ENCODE results near the gene PRC1. TPM values are rescaled to one million over a fixed set of nuclear protein-coding genes. Genes with fewer than 3 reads are reported as not detected.
A peak's percentile ranks its signal among the peaks of the same experiment; 100 is the strongest.

Gene PRC1
- total and polyA plus RNA-seq, 2 of the 13 experiments (the other 11 are each of a cell fraction or from before 2014, with no cell fraction given) = 137 to 162 TPM

DNA sequence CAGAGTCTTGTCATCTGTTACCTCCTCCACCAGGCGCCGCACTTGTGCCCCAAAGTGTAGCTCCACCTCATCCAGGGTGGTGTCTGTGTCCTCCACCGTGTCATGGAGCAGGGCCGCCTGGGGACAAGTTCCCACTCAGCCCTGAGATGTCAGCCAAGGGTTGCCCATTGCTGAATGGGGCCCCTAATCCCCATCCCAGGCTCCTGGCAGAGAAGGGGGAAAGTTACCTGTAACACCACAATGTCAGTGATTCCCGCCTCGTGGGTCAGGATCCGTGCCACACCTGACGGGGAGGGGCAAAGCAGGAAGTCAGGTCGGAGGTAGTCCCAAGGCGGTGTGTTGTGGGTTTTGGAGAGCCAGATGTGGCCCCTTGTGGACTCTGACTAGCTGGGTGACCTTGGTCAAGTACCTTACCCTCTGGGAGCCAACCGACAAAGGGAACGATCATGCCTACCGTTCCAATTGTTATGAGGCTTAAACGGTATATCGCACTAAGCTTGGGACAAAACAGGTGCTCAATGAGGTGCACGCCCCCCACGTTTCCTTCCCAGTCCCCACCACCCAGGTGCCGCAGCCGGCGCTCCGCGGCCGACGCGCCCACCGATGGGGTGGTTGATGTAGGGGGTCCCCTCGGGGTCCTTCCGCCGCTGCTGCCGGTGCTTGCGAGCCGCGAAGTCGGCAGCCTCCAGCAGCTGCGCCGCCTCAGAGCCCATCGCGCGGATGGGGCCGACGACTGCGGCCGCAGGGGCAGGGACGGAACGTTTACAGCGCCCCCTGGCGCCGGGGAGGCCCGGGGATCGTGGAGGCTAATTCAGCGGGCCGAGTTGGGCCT lies 62.3 kb downstream of the PRC1 start, which contains the start of gene HDDC3 (continued):
- TF ChIP-seq SNAI1 (CRISPR knock-in tag; IDR thresholded peaks at IDR 0.05; ENCODE audit: borderline replicate concordance) (peak; percentile 92; the same call in 1 of the 2 replicates), KLF9 (CRISPR knock-in tag; IDR thresholded peaks at IDR 0.05; ENCODE audit: low read depth) (0 out of 2 replicates have a peak, but pooled peaks have one; percentile 44), PRMT3 (CRISPR knock-in tag; IDR thresholded peaks at IDR 0.05; ENCODE audit: borderline replicate concordance, low read depth) (no peak), ZNF766 (CRISPR knock-in tag; IDR thresholded peaks at IDR 0.05; ENCODE audit: borderline replicate concordance) (peak; percentile 18; the same call in 1 of the 2 replicates), GPN1 (CRISPR knock-in tag; IDR thresholded peaks at IDR 0.05; ENCODE audit: borderline replicate concordance) (no peak), ZFYVE20 (CRISPR knock-in tag; IDR thresholded peaks at IDR 0.05; ENCODE audit: borderline replicate concordance, low read depth) (no peak), HMG20A (CRISPR knock-in tag; IDR thresholded peaks at IDR 0.05; ENCODE audit: borderline replicate concordance) (no peak), ZFP62 (CRISPR knock-in tag; IDR thresholded peaks at IDR 0.05) (no peak), RAD21 (CRISPR knock-in tag; IDR thresholded peaks at IDR 0.05) (peak; percentile 52; the same call in 1 of the 2 replicates), SPEN (CRISPR knock-in tag; IDR thresholded peaks at IDR 0.05; ENCODE audit: low read depth) (peak; percentile 93), ZFAT (CRISPR knock-in tag; conservative IDR thresholded peaks at IDR 0.05) (no peak), PCBP1 (IDR thresholded peaks at IDR 0.05; ENCODE audit: borderline replicate concordance, low read depth, low read length) (0 out of 2 replicates have a peak, but pooled peaks have one; percentile 32), DR1 (CRISPR knock-in tag; IDR thresholded peaks at IDR 0.05) (peak; percentile 57; the same call in 1 of the 2 replicates), MED1 (CRISPR knock-in tag; IDR thresholded peaks at IDR 0.05) (peak; percentile 72; the same call in 1 of the 2 replicates), NFYB (CRISPR knock-in tag; IDR thresholded peaks at IDR 0.05) (peak; percentile 13; the same call in 1 of the 2 replicates), NFE2 (CRISPR knock-in tag; IDR thresholded peaks at IDR 0.05) (no peak), AKAP8 (CRISPR knock-in tag; IDR thresholded peaks at IDR 0.05) (peak; percentile 37; the same call in 1 of the 2 replicates), ZNF160 (CRISPR knock-in tag; IDR thresholded peaks at IDR 0.05) (peak; percentile 6; the same call in 1 of the 2 replicates), ZNF337 (CRISPR knock-in tag; IDR thresholded peaks at IDR 0.05; ENCODE audit: borderline replicate concordance, low read depth) (0 out of 2 replicates have a peak, but pooled peaks have one; percentile 54), ZNF367 (CRISPR knock-in tag; IDR thresholded peaks at IDR 0.05; ENCODE audit: borderline replicate concordance) (no peak), ZBTB42 (CRISPR knock-in tag; IDR thresholded peaks at IDR 0.05) (no peak)
- TF ChIP-seq, protein P1, sequence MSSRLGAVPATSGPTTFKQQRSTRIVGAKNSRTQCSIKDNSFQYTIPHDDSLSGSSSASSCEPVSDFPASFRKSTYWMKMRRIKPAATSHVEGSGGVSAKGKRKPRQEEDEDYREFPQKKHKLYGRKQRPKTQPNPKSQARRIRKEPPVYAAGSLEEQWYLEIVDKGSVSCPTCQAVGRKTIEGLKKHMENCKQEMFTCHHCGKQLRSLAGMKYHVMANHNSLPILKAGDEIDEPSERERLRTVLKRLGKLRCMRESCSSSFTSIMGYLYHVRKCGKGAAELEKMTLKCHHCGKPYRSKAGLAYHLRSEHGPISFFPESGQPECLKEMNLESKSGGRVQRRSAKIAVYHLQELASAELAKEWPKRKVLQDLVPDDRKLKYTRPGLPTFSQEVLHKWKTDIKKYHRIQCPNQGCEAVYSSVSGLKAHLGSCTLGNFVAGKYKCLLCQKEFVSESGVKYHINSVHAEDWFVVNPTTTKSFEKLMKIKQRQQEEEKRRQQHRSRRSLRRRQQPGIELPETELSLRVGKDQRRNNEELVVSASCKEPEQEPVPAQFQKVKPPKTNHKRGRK (CRISPR knock-in tag; IDR thresholded peaks at IDR 0.05) = no peak
- TF ChIP-seq, protein P2, sequence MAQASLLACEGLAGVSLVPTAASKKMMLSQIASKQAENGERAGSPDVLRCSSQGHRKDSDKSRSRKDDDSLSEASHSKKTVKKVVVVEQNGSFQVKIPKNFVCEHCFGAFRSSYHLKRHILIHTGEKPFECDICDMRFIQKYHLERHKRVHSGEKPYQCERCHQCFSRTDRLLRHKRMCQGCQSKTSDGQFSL (CRISPR knock-in tag; IDR thresholded peaks at IDR 0.05) = 0 out of 2 replicates have a peak, but pooled peaks have one; percentile 10
- TF ChIP-seq, protein P3, sequence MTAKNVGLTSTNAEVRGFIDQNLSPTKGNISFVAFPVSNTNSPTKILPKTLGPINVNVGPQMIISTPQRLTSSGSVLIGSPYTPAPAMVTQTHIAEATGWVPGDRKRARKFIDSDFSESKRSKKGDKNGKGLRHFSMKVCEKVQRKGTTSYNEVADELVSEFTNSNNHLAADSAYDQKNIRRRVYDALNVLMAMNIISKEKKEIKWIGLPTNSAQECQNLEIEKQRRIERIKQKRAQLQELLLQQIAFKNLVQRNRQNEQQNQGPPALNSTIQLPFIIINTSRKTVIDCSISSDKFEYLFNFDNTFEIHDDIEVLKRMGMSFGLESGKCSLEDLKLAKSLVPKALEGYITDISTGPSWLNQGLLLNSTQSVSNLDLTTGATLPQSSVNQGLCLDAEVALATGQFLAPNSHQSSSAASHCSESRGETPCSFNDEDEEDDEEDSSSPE (CRISPR knock-in tag; IDR thresholded peaks at IDR 0.05) = peak; percentile 64
- TF ChIP-seq, protein P4, sequence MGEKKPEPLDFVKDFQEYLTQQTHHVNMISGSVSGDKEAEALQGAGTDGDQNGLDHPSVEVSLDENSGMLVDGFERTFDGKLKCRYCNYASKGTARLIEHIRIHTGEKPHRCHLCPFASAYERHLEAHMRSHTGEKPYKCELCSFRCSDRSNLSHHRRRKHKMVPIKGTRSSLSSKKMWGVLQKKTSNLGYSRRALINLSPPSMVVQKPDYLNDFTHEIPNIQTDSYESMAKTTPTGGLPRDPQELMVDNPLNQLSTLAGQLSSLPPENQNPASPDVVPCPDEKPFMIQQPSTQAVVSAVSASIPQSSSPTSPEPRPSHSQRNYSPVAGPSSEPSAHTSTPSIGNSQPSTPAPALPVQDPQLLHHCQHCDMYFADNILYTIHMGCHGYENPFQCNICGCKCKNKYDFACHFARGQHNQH (CRISPR knock-in tag; IDR thresholded peaks at IDR 0.05) = peak; percentile 31; the same call in 1 of the 2 replicates

Data from HepG2 (cell line).